ENCODE measurements around the gene CBY1.

CBY1 gene

GRCh38 chr22:38704654-38705234 is 48.3 kb downstream of the CBY1 start:
- no peak for DNase-seq

- DNase-seq: peak; percentile 96
Measured at GRCh38 chr22:38705235-38706100, 49.0 kb downstream of the CBY1 start, which contains the start of gene GTPBP1. Gene GTPBP1, plus strand, starts transcription at chr22:38705944. Its CDS starts 12 bp downstream, at chr22:38705956.

GRCh38 chr22:38706101-38706900 is 49.9 kb downstream of the CBY1 start:
- no peak for DNase-seq

GRCh38 chr22:38706901-38707195 is 50.4 kb downstream of the CBY1 start:
- no peak for DNase-seq

GRCh38 chr22:38707346-38707745 is 50.9 kb downstream of the CBY1 start:
- DNase-seq: no peak

- DNase-seq: no peak
Measured at GRCh38 chr22:38707984-38708383, 51.5 kb downstream of the CBY1 start.

- no peak for DNase-seq
Measured at GRCh38 chr22:38709306-38709705, 52.9 kb downstream of the CBY1 start.

GRCh38 chr22:38710351-38710750 is 53.9 kb downstream of the CBY1 start:
- no peak for DNase-seq

GRCh38 chr22:38710866-38711265 is 54.4 kb downstream of the CBY1 start:
- DNase-seq: no peak

- no peak for DNase-seq
Measured at GRCh38 chr22:38712486-38713207, 56.2 kb downstream of the CBY1 start.

GRCh38 chr22:38713921-38714320 is 57.5 kb downstream of the CBY1 start:
- DNase-seq: no peak

- peak; percentile 31 for DNase-seq
Measured at GRCh38 chr22:38715176-38715764, 58.8 kb downstream of the CBY1 start.

- DNase-seq: no peak
Measured at GRCh38 chr22:38715852-38716251, 59.4 kb downstream of the CBY1 start.

- no peak for DNase-seq
Measured at GRCh38 chr22:38716271-38716670, 59.8 kb downstream of the CBY1 start.

GRCh38 chr22:38716826-38717225 is 60.4 kb downstream of the CBY1 start:
- no peak for DNase-seq

GRCh38 chr22:38717244-38717643 is 60.8 kb downstream of the CBY1 start:
- no peak for DNase-seq

GRCh38 chr22:38718414-38718813 is 62.0 kb downstream of the CBY1 start:
- DNase-seq: no peak

- DNase-seq: no peak
Measured at GRCh38 chr22:38719196-38719595, 62.8 kb downstream of the CBY1 start.

GRCh38 chr22:38720350-38720749 is 63.9 kb downstream of the CBY1 start:
- DNase-seq: no peak

GRCh38 chr22:38721551-38721950 is 65.1 kb downstream of the CBY1 start:
- no peak for DNase-seq

All from DMS79 treated with DMSO at 0.1 percent for 48 hours (cell line).